ENCODE data around the gene FRY.

- TF ChIP-seq CTCF (IDR thresholded peaks at IDR 0.05): no peak
- TF ChIP-seq POLR2A (IDR thresholded peaks at IDR 0.05): no peak
- no peak for TF ChIP-seq POLR2AphosphoS5 (IDR thresholded peaks at IDR 0.05)
Measured at GRCh38 chr13:32125221-32125689, 93.7 kb downstream of the FRY start.
